Measurements from ENCODE around the gene MRPS35.

The MRPS35 gene

DNA sequence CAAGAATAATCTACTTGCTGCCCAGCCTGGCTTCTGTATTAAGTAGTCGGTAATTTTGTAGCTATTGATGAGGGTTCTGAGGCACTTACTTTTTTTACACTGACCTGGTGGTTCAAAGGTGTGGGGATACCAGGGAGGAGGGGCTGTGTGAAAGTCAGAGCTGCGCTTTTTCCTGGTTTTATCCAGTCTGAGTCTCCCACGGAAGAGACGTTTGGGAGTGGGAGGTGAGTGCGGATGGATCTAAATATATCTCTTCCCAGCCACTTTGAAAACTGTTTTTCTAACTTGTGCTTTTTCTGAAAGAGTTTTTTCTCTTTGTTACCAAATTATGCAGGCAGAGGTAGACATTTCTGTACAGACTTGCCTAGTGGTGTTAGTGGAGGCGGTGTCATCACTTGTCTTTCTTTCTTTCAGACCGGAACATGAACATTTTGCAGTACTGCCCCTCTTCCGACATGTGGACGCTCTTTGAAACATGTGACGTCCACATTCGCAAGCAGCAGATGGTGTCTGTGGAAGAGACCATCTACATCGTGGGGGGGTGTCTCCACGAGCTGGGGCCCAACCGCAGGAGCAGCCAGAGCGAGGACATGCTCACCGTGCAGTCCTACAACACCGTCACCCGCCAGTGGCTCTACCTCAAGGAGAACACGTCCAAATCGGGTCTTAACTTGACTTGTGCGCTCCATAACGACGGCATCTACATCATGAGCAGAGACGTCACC lies 86.8 kb downstream of the MRPS35 start:
- CTCF ChIA-PET = interaction anchor here (5.6 kb wide), 1 partner anchor 24 kb away, joined by 24 read pairs; no protein-coding TSS in a partner anchor
- DNase-seq (ENCODE audit: extremely low spot score) = no peak
- TF ChIP-seq CTCF (IDR thresholded peaks at IDR 0.05; ENCODE audit: control extremely low read depth, extremely low read depth, low read depth, missing control alignments) = no peak
- POLR2A ChIA-PET = no interaction called here

DNA sequence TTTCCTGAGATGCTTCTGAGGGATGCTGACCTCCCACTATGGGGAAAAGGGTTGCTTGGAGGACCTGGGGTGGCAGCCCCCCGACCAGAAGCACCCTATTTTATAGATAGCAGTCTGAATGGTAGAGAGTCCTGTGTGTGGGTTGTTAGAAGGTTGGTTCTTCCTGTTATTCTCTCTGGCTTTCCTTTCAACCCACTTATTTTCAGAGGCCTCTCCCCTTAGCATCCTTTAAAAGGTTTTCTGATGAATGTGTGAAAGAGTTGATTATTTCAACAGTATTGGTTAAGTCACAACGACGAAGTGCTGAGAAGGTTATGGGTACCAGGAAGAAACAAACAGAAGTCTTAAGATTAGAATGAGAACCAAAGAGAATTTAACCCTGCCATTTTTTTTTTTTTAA lies 90.2 kb downstream of the MRPS35 start:
- no peak for DNase-seq (ENCODE audit: extremely low spot score)
- TF ChIP-seq CTCF (IDR thresholded peaks at IDR 0.05; ENCODE audit: control extremely low read depth, extremely low read depth, low read depth, missing control alignments) = no peak
- CTCF ChIA-PET = interaction anchor here (1.1 to 1.2 kb wide), 3 partner anchors 12 to 45 kb away, joined by 3 to 7 read pairs (median 3); no protein-coding TSS in a partner anchor
- POLR2A ChIA-PET = no interaction called here

GRCh38 chr12:27801630-27802029 lies 91.0 kb downstream of the MRPS35 start:
- ChIA-PET CTCF (interaction anchor here (0.7 to 1.1 kb wide), 3 partner anchors 10 to 46 kb away, joined by 3 read pairs; no protein-coding TSS in a partner anchor), POLR2A (no interaction called here)
- DNase-seq (ENCODE audit: extremely low spot score) = no peak
- no peak for TF ChIP-seq CTCF (IDR thresholded peaks at IDR 0.05; ENCODE audit: control extremely low read depth, extremely low read depth, low read depth, missing control alignments)

- DNase-seq (ENCODE audit: extremely low spot score) = no peak
- POLR2A ChIA-PET = no interaction called here
- no peak for TF ChIP-seq CTCF (IDR thresholded peaks at IDR 0.05; ENCODE audit: control extremely low read depth, extremely low read depth, low read depth, missing control alignments)
- CTCF ChIA-PET = no interaction called here
Measured at GRCh38 chr12:27802511-27802910, 91.9 kb downstream of the MRPS35 start.

- DNase-seq (ENCODE audit: extremely low spot score) = no peak
- CTCF ChIA-PET = no interaction called here
- POLR2A ChIA-PET = no interaction called here
- TF ChIP-seq CTCF (IDR thresholded peaks at IDR 0.05; ENCODE audit: control extremely low read depth, extremely low read depth, low read depth, missing control alignments) = no peak
Measured at GRCh38 chr12:27802936-27803335, 92.3 kb downstream of the MRPS35 start.

DNA sequence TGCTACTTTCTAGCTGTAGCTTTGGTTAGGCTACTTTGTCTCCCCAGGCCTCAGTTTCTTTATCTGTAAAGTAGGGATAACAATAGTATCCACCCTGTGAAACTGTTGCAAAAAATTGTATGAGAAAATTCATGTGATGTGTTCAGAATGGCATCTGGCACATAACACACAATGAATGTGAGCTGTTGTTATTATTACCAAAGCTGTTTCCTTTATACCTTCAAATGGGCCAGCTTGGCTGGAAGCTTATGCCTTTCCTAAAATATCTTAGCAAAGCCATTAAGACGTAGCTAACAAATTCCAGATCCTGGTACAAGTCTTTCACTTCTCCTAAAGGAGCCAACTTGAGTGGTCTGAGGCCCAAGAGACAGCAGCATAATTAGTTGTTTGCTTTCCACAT lies 94.6 kb downstream of the MRPS35 start:
- CTCF ChIA-PET = interaction anchor here (0.8 to 2.2 kb wide), 6 partner anchors 10 to 17 kb away, joined by 3 to 13 read pairs (median 4); no protein-coding TSS in a partner anchor
- POLR2A ChIA-PET = no interaction called here

More for the DNA sequence above, 94.6 kb downstream of the MRPS35 start:
- no peak for TF ChIP-seq CTCF (IDR thresholded peaks at IDR 0.05; ENCODE audit: control extremely low read depth, extremely low read depth, low read depth, missing control alignments)
- DNase-seq (ENCODE audit: extremely low spot score) = no peak

Measured in GM10248 (cell line).